Calu3 (cell line): Measurements from ENCODE around the gene BMERB1. TPM values are rescaled to one million over a fixed set of nuclear protein-coding genes. Genes with fewer than 3 reads are reported as not detected.

Experiments used
- BruUV-seq: library from RNA; stranded (reverse); fragments of 400-500 nt; replicated peaks from 2 replicates; lab custom pipeline; 2021; lab: Mats Ljungman, UMichigan
- CTCF ChIA-PET: fragments of 300-600 bp; sonication (Branson Sonifier 250); formaldehyde crosslinking; loops from one replicate; lab custom pipeline; 2022; ENCODE audit warnings: antibody characterized with exemption; lab: Charles Lee
- DNase-seq: peaks from one replicate; pipeline ENCODE4 v3.0.0; 2022
- H3K27ac Mint-ChIP-seq: one replicate; pipeline ENCODE4 v1.8.0; 2022; ENCODE audit warnings: mixed read lengths; ENCODE audit not compliant: unreplicated experiment
- H3K27me3 Mint-ChIP-seq: one replicate; pipeline ENCODE4 v1.8.0; 2022; ENCODE audit warnings: mixed read lengths; ENCODE audit not compliant: unreplicated experiment
- H3K36me3 Mint-ChIP-seq: one replicate; pipeline ENCODE4 v1.8.0; 2022; ENCODE audit warnings: mild to moderate bottlenecking, moderate library complexity, mixed read lengths; ENCODE audit not compliant: insufficient read depth, unreplicated experiment
- H3K4me1 Mint-ChIP-seq: one replicate; pipeline ENCODE4 v1.8.0; 2022; ENCODE audit warnings: mild to moderate bottlenecking, low read depth, mixed read lengths; ENCODE audit not compliant: unreplicated experiment
- H3K4me3 Mint-ChIP-seq: one replicate; pipeline ENCODE4 v1.8.0; 2022; ENCODE audit warnings: mild to moderate bottlenecking, low read depth, moderate library complexity, mixed read lengths; ENCODE audit not compliant: unreplicated experiment
- H3K9me3 Mint-ChIP-seq: one replicate; pipeline ENCODE4 v1.8.0; 2022; ENCODE audit warnings: low read depth, mixed read lengths; ENCODE audit not compliant: unreplicated experiment
- intact Hi-C: fragments of 100-400 bp; cut with micrococcal nuclease; formaldehyde crosslinking; loops from one replicate; pipeline ENCODE4 v1.10.0; 2022; ENCODE audit not compliant: unreplicated experiment
- total RNA-seq: library from RNA; stranded (reverse); gene quantifications from 2 replicates; pipeline ENCODE4 v1.2.3, GENCODE V29; 2022
- TF ChIP-seq, protein P1 (sequence below): fragments of 200-600 bp; IDR thresholded peaks from one replicate; pipeline ENCODE4 v1.8.0; 2022; ENCODE audit warnings: antibody characterized with exemption; ENCODE audit not compliant: unreplicated experiment

BMERB1 gene
- total RNA-seq, 1 experiment from 2014 or later = 3.0 TPM

DNA sequence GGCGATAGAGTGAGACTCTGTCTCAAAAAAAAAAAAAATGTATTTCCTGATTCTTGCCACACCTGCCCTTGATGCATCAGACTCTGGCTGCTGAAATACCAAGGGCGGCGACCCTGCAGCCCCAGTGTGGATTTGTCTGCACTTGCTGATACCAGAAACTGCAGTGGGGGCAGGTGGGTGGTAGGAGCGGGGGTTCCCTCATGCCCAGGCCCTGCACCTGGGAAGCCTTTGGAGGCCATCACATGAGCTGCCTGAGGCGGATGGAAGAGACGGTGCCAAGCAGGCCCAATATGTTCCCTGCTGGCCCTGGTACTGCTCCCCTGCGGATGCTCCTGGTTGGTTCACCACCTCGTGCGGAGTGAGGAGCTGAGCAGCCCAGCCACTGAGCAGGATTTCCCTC, 157.9 kb downstream of the BMERB1 start:
- TF ChIP-seq, protein P1, sequence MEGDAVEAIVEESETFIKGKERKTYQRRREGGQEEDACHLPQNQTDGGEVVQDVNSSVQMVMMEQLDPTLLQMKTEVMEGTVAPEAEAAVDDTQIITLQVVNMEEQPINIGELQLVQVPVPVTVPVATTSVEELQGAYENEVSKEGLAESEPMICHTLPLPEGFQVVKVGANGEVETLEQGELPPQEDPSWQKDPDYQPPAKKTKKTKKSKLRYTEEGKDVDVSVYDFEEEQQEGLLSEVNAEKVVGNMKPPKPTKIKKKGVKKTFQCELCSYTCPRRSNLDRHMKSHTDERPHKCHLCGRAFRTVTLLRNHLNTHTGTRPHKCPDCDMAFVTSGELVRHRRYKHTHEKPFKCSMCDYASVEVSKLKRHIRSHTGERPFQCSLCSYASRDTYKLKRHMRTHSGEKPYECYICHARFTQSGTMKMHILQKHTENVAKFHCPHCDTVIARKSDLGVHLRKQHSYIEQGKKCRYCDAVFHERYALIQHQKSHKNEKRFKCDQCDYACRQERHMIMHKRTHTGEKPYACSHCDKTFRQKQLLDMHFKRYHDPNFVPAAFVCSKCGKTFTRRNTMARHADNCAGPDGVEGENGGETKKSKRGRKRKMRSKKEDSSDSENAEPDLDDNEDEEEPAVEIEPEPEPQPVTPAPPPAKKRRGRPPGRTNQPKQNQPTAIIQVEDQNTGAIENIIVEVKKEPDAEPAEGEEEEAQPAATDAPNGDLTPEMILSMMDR = no peak
- no TSS peak for BruUV-seq
- H3K4me1 Mint-ChIP-seq = peaks cover 32% of the 10 kb centered on the region
- peak overlapping the region; percentile 73 for H3K27ac Mint-ChIP-seq
- DNase-seq = peak; percentile 48
- peaks cover 43% of the 10 kb centered on the region for H3K36me3 Mint-ChIP-seq
- H3K4me3 Mint-ChIP-seq = no peak overlapping the region
- intact Hi-C loops = no loop called here
- CTCF ChIA-PET = no interaction called here
- no peaks in the 10 kb centered on the region for H3K27me3 Mint-ChIP-seq
- no peaks in the 10 kb centered on the region for H3K9me3 Mint-ChIP-seq

DNA sequence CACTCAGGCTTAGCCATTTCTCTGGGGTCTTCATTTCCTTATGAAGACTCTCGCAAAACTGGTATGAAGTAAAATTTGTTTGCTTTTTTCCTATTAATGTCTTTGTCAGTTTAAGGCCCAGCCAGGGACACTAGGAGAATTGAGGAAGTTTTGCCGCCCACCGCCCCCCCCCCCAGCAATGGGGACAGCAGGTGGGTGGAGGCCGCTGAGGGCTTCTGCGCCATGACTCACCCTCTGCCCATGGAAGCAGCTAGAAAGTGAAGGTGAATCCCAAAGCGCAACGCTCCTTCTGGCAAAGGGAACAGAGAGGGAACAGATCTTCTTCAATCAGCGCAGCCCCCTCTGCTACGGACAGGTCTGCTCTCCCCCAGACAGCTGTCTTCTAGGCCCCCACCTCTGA, 158.8 kb downstream of the BMERB1 start:
- peaks cover 32% of the 10 kb centered on the region for H3K4me1 Mint-ChIP-seq
- TF ChIP-seq, protein P1 = no peak
- CTCF ChIA-PET = no interaction called here
- intact Hi-C loops = no loop called here
- H3K4me3 Mint-ChIP-seq = no peak overlapping the region
- H3K27ac Mint-ChIP-seq = peak overlapping the region; percentile 82
- H3K9me3 Mint-ChIP-seq = no peaks in the 10 kb centered on the region
- H3K27me3 Mint-ChIP-seq = no peaks in the 10 kb centered on the region
- DNase-seq = no peak
- H3K36me3 Mint-ChIP-seq = peaks cover 48% of the 10 kb centered on the region
- no TSS peak for BruUV-seq

DNA sequence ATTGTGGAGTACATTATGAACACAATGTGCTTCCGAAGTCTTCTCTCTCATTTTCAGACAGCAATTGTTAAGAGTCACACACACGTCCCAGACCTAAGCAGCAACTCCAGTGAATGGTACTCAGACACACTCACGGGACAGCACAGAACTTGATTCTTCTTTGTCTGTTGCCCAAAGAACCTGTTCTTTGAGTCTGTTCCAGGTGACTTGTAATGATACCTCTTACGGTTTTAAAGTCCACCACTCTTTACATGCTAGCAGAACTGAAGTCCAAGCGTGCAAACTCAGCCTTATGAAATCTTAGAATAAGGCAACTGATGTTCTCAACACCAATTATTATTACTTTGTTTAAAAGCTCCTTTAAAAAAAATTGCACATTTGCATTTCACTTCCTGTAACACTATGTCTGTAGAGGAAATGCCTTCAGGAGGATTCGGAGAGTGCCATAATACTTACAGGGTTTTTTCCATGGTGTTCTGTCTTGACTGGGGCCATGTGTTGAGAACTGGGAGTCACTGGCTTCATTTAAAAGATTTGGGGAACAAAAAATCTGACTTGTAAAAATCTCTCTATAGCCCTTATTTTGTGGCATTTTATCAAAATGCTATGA, 160.4 kb downstream of the BMERB1 start:
- no TSS peak for BruUV-seq
- Mint-ChIP-seq H3K4me1 (peaks cover 32% of the 10 kb centered on the region), H3K4me3 (no peak overlapping the region), H3K27me3 (no peaks in the 10 kb centered on the region), H3K9me3 (no peaks in the 10 kb centered on the region), H3K27ac (peak overlapping the region; percentile 82), H3K36me3 (peaks cover 44% of the 10 kb centered on the region)
- DNase-seq = no peak
- CTCF ChIA-PET = no interaction called here
- intact Hi-C loops = no loop called here
- TF ChIP-seq, protein P1 = no peak

DNA sequence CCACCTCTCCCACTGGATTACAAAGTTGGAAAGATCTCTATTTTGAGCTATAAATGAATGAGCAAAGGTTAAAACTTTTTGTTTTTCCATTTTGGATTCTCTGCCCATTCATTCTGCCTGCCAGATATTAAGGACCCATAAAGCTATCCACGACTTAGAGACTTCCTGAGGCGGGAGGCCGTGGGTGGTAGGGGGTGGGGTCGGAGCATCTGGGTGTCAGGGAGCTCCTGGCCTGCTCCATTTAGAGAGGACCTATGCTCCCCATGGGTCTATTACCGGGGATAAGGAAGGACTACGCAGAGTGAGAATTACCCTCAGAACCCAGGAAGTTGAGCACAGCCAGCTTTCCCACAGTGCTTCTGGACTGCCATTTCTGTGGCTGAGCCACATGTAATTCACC, 162.7 kb downstream of the BMERB1 start:
- TF ChIP-seq, protein P1 = no peak
- Mint-ChIP-seq H3K27ac (no peak overlapping the region), H3K9me3 (no peaks in the 10 kb centered on the region), H3K36me3 (peaks cover 31% of the 10 kb centered on the region), H3K4me3 (no peak overlapping the region), H3K27me3 (no peaks in the 10 kb centered on the region), H3K4me1 (peaks cover 14% of the 10 kb centered on the region)
- BruUV-seq = no TSS peak
- DNase-seq = no peak
- intact Hi-C loops = no loop called here
- CTCF ChIA-PET = interaction anchor here (0.6 kb wide), 1 partner anchor 173 kb away, joined by 5 read pairs; no protein-coding TSS in a partner anchor
